IPS DF 6.9 (cell line): ENCODE results near the gene HNRNPUL1.

Source experiments
- DNase-seq: peaks from one replicate; pipeline ENCODE4 v3.0.0-alpha.2; 2013; ENCODE audit warnings: low read depth, low spot score
- H3K27ac ChIP-seq: one replicate; pipeline ENCODE4 v1.5.1; 2013; ENCODE audit warnings: low read length, control low read depth
- H3K27me3 ChIP-seq: 2 replicates; pipeline ENCODE4 v1.6.1; 2013; ENCODE audit warnings: mild to moderate bottlenecking, low read length; ENCODE audit not compliant: control insufficient read depth, insufficient read depth
- H3K36me3 ChIP-seq: 2 replicates; pipeline ENCODE4 v1.6.1; 2013; ENCODE audit warnings: low read length; ENCODE audit not compliant: control insufficient read depth, insufficient read depth
- H3K4me1 ChIP-seq: 2 replicates; pipeline ENCODE4 v1.6.1; 2013; ENCODE audit warnings: low read length; ENCODE audit not compliant: control insufficient read depth, insufficient read depth
- H3K4me3 ChIP-seq: 2 replicates; pipeline ENCODE4 v1.5.1; 2013; ENCODE audit warnings: mild to moderate bottlenecking, low read length
- H3K9me3 ChIP-seq: 2 replicates; pipeline ENCODE4 v1.6.1; 2013; ENCODE audit warnings: low read length, inconsistent platforms; ENCODE audit not compliant: control insufficient read depth, insufficient read depth
- WGBS: extraction: QIAGEN DNeasy Blood & Tissue Kit; methylation state at CpG from one replicate; pipeline ENCODE4 v1.1.7; 2013; ENCODE audit warnings: mixed read lengths, missing lambda C conversion rate; ENCODE audit not compliant: insufficient read length, insufficient coverage; 5-methylcytosine and 5-hydroxymethylcytosine counted together

Gene HNRNPUL1

GRCh38 chr19:41299046-41299754 lies 35.0 kb downstream of the HNRNPUL1 start:
- Histone ChIP-seq H3K27ac (no peak overlapping the region), H3K36me3 (peaks cover 84% of the 10 kb centered on the region), H3K4me3 (no peak overlapping the region), H3K9me3 (no peaks in the 10 kb centered on the region), H3K4me1 (no peaks in the 10 kb centered on the region), H3K27me3 (no peaks in the 10 kb centered on the region)
- no peak for DNase-seq
- no CpG with 5 or more reads among the region's 10 CpGs for WGBS

GRCh38 chr19:41299755-41300089 lies 35.5 kb downstream of the HNRNPUL1 start:
- Histone ChIP-seq H3K27ac (no peak overlapping the region), H3K27me3 (no peaks in the 10 kb centered on the region), H3K36me3 (peaks cover 84% of the 10 kb centered on the region), H3K4me1 (no peaks in the 10 kb centered on the region), H3K9me3 (no peaks in the 10 kb centered on the region), H3K4me3 (no peak overlapping the region)
- no CpG with 5 or more reads among the region's 4 CpGs for WGBS
- DNase-seq: no peak

DNA sequence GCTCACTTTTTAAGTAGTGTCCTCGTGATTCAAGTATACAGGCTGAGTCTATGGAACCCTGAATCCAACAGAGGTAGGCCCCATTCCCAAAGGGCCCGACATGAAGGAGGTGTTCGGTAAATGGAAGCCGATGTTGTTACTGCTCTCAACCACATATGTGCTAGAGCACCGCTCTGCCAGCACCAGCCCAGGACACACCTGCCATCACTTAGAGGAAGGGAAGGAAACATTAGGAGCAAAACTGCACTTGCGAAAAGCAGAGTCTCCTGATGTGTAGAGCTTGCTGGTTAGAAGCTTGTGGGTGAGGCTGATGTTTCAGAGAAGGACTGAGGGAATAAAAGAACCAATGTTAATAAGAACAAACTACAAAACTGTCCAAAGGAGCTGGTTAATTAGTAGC lies 36.4 kb downstream of the HNRNPUL1 start:
- H3K4me3 ChIP-seq: no peak overlapping the region
- peaks cover 83% of the 10 kb centered on the region for H3K36me3 ChIP-seq
- no peaks in the 10 kb centered on the region for H3K27me3 ChIP-seq
- DNase-seq: no peak
- H3K4me1 ChIP-seq: no peaks in the 10 kb centered on the region
- no peaks in the 10 kb centered on the region for H3K9me3 ChIP-seq
- no CpG with 5 or more reads among the region's 6 CpGs for WGBS
- H3K27ac ChIP-seq: no peak overlapping the region

DNA sequence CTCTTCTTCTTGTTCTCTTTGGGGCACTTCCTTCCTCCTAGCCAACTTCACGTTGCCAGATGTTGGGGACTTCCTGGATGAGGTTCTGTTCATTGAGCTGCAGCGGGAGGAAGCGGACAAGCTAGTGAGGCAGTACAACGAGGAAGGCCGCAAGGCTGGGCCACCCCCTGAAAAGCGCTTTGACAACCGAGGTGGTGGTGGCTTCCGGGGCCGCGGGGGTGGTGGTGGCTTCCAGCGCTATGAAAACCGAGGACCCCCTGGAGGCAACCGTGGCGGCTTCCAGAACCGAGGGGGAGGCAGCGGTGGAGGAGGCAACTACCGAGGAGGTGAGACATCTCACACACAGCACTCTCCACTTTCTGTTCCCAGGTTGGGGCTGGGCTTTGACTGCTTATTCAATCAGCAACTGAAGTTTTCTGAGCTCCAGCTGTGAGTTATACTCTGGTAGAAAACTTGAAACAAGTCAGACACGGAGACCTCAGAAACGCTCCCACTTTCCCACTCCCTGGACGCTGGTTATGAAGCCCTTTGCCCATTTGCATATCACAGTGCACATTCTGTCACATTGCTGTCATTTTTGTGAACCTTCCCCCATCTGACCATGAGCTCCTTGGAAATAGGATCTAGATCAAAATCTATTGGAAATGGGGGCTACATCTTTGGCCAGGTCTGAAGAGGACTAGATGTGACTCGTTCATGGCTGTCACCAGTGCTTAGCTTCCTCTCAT lies 38.6 kb downstream of the HNRNPUL1 start:
- no CpG with 5 or more reads among the region's 21 CpGs for WGBS
- no peak overlapping the region for H3K27ac ChIP-seq

GRCh38 chr19:41303954-41304353 lies 39.8 kb downstream of the HNRNPUL1 start:
- Histone ChIP-seq H3K9me3 (no peaks in the 10 kb centered on the region), H3K27me3 (no peaks in the 10 kb centered on the region), H3K4me3 (no peak overlapping the region), H3K4me1 (0 out of 2 replicates have a peak, but pooled peaks cover 1% of the 10 kb centered on the region), H3K36me3 (peaks cover 62% of the 10 kb centered on the region), H3K27ac (no peak overlapping the region)
- no CpG with 5 or more reads among the region's 14 CpGs for WGBS
- DNase-seq: no peak

More for the DNA sequence above, 38.6 kb downstream of the HNRNPUL1 start:
- Histone ChIP-seq H3K36me3 (peaks cover 73% of the 10 kb centered on the region), H3K4me3 (no peak overlapping the region), H3K4me1 (no peaks in the 10 kb centered on the region), H3K27me3 (no peaks in the 10 kb centered on the region), H3K9me3 (no peaks in the 10 kb centered on the region)
- no peak for DNase-seq

GRCh38 chr19:41304706-41305483 lies 40.7 kb downstream of the HNRNPUL1 start:
- H3K9me3 ChIP-seq: no peaks in the 10 kb centered on the region
- 0 out of 2 replicates have a peak, but pooled peaks cover 3% of the 10 kb centered on the region for H3K4me1 ChIP-seq
- H3K36me3 ChIP-seq: peaks cover 53% of the 10 kb centered on the region
- WGBS: no CpG with 5 or more reads among the region's 4 CpGs
- no peak overlapping the region for H3K27ac ChIP-seq
- H3K4me3 ChIP-seq: no peak overlapping the region
- no peaks in the 10 kb centered on the region for H3K27me3 ChIP-seq
- DNase-seq: no peak

DNA sequence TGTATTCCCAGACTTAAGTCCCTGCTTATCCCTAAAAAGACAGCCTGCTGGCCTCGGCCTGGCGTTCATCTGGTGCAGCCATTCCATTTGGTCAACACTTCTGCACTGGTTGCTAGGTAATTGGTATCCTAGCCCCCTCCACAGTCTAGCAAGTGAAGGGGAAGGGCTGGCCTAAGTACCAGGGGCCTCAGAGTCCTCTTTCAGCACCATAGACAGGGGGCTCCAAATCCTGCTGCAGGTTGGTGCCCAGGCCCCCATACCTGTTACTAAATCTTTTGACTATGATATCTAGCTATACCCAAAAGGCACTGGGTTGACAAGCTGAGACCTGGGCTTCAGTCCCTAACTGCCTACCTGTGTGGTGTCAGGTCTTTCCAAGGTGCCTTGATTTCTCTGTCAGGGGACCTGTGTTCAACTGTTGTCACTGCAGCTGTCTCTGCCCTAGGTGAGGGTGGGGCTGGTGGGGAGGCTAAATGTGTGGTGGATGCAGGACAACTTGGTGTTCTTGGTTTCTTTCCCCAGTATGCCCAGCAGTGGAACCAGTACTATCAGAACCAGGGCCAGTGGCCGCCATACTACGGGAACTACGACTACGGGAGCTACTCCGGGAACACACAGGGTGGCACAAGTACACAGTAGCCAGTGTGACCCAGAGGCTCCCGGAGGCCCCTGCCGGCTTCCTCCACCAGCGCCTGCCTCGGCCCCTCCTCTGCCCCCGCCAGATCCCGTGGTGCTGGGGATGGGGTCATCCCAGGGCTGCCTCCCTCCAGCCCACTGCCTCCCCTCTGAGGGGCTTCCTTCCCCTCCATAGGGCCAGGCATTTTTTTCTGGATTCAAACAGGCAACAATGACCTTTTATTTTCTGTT lies 42.0 kb downstream of the HNRNPUL1 start:
- H3K36me3 ChIP-seq: peaks cover 47% of the 10 kb centered on the region
- WGBS: no CpG with 5 or more reads among the region's 13 CpGs
- H3K27ac ChIP-seq: no peak overlapping the region
- H3K27me3 ChIP-seq: no peaks in the 10 kb centered on the region; the same call in 1 of the 2 replicates
- H3K4me1 ChIP-seq: 0 out of 2 replicates have a peak, but pooled peaks cover 3% of the 10 kb centered on the region
- H3K4me3 ChIP-seq: no peak overlapping the region
- no peaks in the 10 kb centered on the region for H3K9me3 ChIP-seq
- DNase-seq: no peak

DNA sequence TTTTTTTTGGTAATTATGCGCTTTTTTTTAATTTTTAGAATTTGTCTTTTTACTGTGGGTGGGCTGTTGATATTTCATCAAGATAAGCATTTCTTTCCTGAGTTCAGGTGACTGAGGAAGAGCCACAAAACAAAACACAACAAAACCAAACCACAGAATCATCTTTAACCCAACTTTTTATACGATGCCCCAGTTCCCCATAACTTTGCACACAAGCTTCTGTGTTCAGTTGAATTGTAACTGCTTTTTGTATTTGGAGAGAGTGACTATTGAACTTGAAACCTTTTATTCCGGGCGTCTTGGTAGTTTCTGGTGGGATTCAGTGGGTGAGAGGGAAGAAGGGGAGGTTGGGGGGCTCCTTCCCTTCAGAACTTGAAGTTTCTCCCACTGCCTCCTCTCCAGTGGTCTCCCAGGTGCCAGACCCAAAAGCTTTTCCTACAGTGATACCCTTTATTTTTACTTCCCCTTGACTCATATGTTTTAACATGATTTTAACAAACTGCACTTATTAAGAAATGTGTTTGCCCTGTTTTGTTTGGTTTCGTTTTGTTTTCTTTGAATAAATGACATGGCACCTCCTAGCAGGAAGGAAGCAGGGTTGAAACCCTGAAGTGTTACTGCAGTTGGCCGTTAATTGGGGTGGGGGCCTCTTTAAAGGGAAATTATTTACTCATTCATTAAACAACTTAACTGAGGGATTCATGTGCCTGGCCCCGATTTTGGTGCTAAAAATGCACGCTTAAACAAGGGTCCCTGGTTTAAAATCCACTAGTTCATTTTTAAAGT lies 43.1 kb downstream of the HNRNPUL1 start:
- Histone ChIP-seq H3K36me3 (peaks cover 40% of the 10 kb centered on the region), H3K4me3 (no peak overlapping the region), H3K9me3 (no peaks in the 10 kb centered on the region), H3K27ac (no peak overlapping the region), H3K27me3 (no peaks in the 10 kb centered on the region; the same call in 1 of the 2 replicates), H3K4me1 (0 out of 2 replicates have a peak, but pooled peaks cover 3% of the 10 kb centered on the region)
- DNase-seq: no peak
- WGBS: no CpG with 5 or more reads among the region's 8 CpGs

GRCh38 chr19:41307954-41308449 lies 43.8 kb downstream of the HNRNPUL1 start:
- no peak overlapping the region for H3K27ac ChIP-seq
- H3K4me3 ChIP-seq: no peak overlapping the region
- no peaks in the 10 kb centered on the region; the same call in 1 of the 2 replicates for H3K27me3 ChIP-seq
- WGBS: no CpG with 5 or more reads among the region's 4 CpGs
- H3K36me3 ChIP-seq: peaks cover 33% of the 10 kb centered on the region
- DNase-seq: no peak
- H3K9me3 ChIP-seq: no peaks in the 10 kb centered on the region
- H3K4me1 ChIP-seq: 0 out of 2 replicates have a peak, but pooled peaks cover 3% of the 10 kb centered on the region
